ENCODE measurements around the gene MAP3K10. TPM values are rescaled to one million over a fixed set of nuclear protein-coding genes. Genes with fewer than 3 reads are reported as not detected.

Gene MAP3K10
- total RNA-seq, 1 donor from 2014 or later, result 19.4 TPM

GRCh38 chr19:40225440-40226305 is 34.4 kb downstream of the MAP3K10 start:
- peak overlapping the region; percentile 38 to 54 for H3K4me3 ChIP-seq
- H3K36me3 ChIP-seq, result no peaks in the 10 kb centered on the region
- H3K27ac ChIP-seq, result no peak overlapping the region
- intact Hi-C loops (cut with DNase I), result loop anchor here (10.0 kb wide), 1 partner anchor 381 kb away; the partner anchor contains the start of gene FBL
- no peak for DNase-seq (ENCODE audit: low spot score in 2 of 2)
- H3K9me3 ChIP-seq, result no peaks in the 10 kb centered on the region
- TF ChIP-seq CTCF (IDR thresholded peaks at IDR 0.05), result no peak
- peaks cover 7 to 19% of the 10 kb centered on the region in 2 donors for H3K4me1 ChIP-seq
- peaks cover 22% of the 10 kb centered on the region for H3K27me3 ChIP-seq

GRCh38 chr19:40228346-40228745 is 37.1 kb downstream of the MAP3K10 start:
- H3K27me3 ChIP-seq, result peaks cover 19% of the 10 kb centered on the region
- peaks cover 7 to 19% of the 10 kb centered on the region in 2 donors for H3K4me1 ChIP-seq
- intact Hi-C loops (cut with DNase I), result loop anchor here (10.0 kb wide), 1 partner anchor 384 kb away; the partner anchor contains the start of gene FBL
- no peak overlapping the region for H3K4me3 ChIP-seq
- no peak for DNase-seq (ENCODE audit: low spot score in 2 of 2)
- no peak for TF ChIP-seq CTCF (IDR thresholded peaks at IDR 0.05)
- peaks cover 4 to 5% of the 10 kb centered on the region in 2 donors for H3K36me3 ChIP-seq
- no peak overlapping the region for H3K27ac ChIP-seq
- H3K9me3 ChIP-seq, result no peaks in the 10 kb centered on the region

GRCh38 chr19:40228863-40229262 is 37.6 kb downstream of the MAP3K10 start:
- Histone ChIP-seq H3K9me3 (no peaks in the 10 kb centered on the region), H3K4me1 (peaks cover 7 to 19% of the 10 kb centered on the region in 2 donors), H3K36me3 (peaks cover 9% of the 10 kb centered on the region in 2 donors), H3K4me3 (no peak overlapping the region), H3K27ac (peak overlapping the region in 1 of 2 donors; percentile 65), H3K27me3 (peaks cover 15% of the 10 kb centered on the region)
- TF ChIP-seq CTCF (IDR thresholded peaks at IDR 0.05), result no peak
- DNase-seq (ENCODE audit: low spot score in 2 of 2), result no peak
- intact Hi-C loops (cut with DNase I), result loop anchor here (10.0 kb wide), 1 partner anchor 384 kb away; the partner anchor contains the start of gene FBL

GRCh38 chr19:40229484-40229883 is 38.3 kb downstream of the MAP3K10 start:
- Histone ChIP-seq H3K27me3 (peaks cover 9% of the 10 kb centered on the region), H3K27ac (peak overlapping the region in 1 of 2 donors; percentile 65), H3K9me3 (no peaks in the 10 kb centered on the region), H3K4me3 (no peak overlapping the region), H3K4me1 (peaks cover 7 to 19% of the 10 kb centered on the region in 2 donors), H3K36me3 (peaks cover 14 to 16% of the 10 kb centered on the region in 2 donors)
- no peak for TF ChIP-seq CTCF (IDR thresholded peaks at IDR 0.05)
- no peak for DNase-seq (ENCODE audit: low spot score in 2 of 2)
- intact Hi-C loops (cut with DNase I), result loop anchor here (10.0 kb wide), 1 partner anchor 385 kb away; the partner anchor contains the start of gene FBL

- Histone ChIP-seq H3K27ac (peak overlapping the region in 1 of 2 donors; percentile 65), H3K36me3 (peaks cover 19 to 20% of the 10 kb centered on the region in 2 donors), H3K4me1 (peaks cover 7 to 19% of the 10 kb centered on the region in 2 donors), H3K4me3 (no peak overlapping the region), H3K27me3 (peaks cover 7% of the 10 kb centered on the region), H3K9me3 (no peaks in the 10 kb centered on the region)
- no peak for DNase-seq (ENCODE audit: low spot score in 2 of 2)
- intact Hi-C loops (cut with DNase I), result loop anchor here (10.0 kb wide), 1 partner anchor 385 kb away; the partner anchor contains the start of gene FBL
- no peak for TF ChIP-seq CTCF (IDR thresholded peaks at IDR 0.05)
Measured at GRCh38 chr19:40229926-40230417, 38.7 kb downstream of the MAP3K10 start.

Data from ascending aorta (tissue), 2 donors.